AG09309 (cell line): ENCODE measurements around the gene ETV6.

Experiments
- DNase-seq: peaks from one replicate; pipeline ENCODE4 v3.0.0-alpha.2; 2010; ENCODE audit warnings: low read depth
- H3K4me3 ChIP-seq: 2 replicates; pipeline ENCODE4 v1.5.1; 2011; ENCODE audit warnings: mild to moderate bottlenecking, low read depth, low read length, moderate library complexity; ENCODE audit not compliant: control insufficient read depth
- CTCF ChIP-seq: IDR thresholded peaks from 2 replicates; pipeline ENCODE4 v1.5.1; 2011; ENCODE audit warnings: mild to moderate bottlenecking, low read depth, low read length, inconsistent platforms; ENCODE audit not compliant: insufficient read depth, control insufficient read depth; ENCODE audit errors: missing control alignments

Gene ETV6

DNA sequence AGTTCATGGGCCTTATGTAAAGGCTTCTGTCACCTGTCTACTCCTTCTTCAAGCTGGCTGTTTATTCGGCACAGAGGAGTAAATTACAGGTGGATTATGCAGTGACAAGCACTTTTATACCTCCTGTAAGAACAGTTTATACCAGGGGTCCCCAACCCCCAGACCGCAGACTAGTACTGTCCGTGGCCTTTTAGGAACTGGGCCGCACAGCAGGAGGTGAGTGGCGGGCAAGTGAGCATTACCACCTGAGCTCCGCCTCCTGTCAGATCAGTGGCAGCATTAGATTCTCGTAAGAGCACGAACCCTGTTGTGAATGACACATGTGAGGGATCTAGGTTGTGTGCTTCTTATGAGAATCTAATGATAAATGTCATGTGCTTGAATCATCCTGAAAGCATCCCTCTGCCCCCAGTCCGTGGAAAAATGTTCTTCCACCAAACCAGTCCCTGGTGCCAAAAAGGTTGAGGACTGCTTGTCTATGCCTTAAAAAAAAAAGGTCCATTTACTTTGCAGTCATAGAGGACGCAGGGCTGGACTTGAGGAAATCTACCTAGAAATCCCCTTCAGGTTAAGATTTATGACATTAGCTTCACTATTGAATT is 78.8 kb downstream of the ETV6 start:
- H3K4me3 ChIP-seq: no peak overlapping the region
- DNase-seq: no peak
- TF ChIP-seq CTCF: no peak

DNA sequence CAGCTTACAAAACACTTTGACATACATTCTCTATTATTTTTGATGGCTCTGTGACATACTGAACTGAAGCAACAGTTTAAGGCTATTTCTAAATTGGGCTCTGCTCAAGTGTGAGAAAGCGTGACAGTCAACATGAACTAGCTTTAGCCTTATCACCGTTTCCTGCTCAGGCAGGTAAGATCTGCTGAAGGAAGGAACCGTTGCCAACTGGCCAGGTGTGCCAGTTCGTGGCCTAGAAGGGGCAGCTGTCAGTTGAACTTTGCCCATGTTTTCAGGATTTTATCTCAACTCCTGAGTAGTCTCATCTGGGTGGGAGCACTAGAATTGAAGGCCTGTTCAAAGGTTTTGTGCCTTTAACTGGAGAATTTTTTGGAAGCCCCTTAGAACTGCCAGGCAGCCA is 79.5 kb downstream of the ETV6 start:
- H3K4me3 ChIP-seq: no peak overlapping the region
- DNase-seq: no peak

GRCh38 chr12:11729439-11730150 is 80.1 kb downstream of the ETV6 start:
- no peak overlapping the region for H3K4me3 ChIP-seq

More for the DNA sequence above, 79.5 kb downstream of the ETV6 start:
- TF ChIP-seq CTCF: no peak

GRCh38 chr12:11730299-11731041 is 81.0 kb downstream of the ETV6 start:
- no peak for DNase-seq
- H3K4me3 ChIP-seq: no peak overlapping the region
- no peak for TF ChIP-seq CTCF

More at GRCh38 chr12:11729439-11730150, 80.1 kb downstream of the ETV6 start:
- DNase-seq: no peak
- no peak for TF ChIP-seq CTCF

- no peak for DNase-seq
- TF ChIP-seq CTCF: no peak
- H3K4me3 ChIP-seq: no peak overlapping the region
Observed at GRCh38 chr12:11731042-11731357, 81.5 kb downstream of the ETV6 start.

DNA sequence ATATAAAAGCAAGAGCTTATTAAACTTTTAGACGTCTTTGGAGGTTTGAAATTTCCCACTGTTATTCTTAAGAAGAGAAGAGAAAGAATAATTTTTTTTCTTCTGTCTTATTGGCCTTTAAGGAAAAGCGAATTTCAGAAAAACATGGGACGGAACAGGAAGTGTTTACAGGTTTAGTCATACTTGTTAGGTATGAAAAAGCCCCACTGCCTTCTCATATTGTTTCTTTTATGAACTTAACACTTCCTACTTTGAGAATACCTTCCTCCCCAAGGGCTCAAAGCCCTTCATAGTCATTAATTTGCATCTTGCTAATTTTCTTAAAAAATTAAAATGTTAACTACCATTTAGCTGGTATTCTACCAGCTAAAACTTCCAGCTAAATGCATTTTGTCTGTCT is 82.0 kb downstream of the ETV6 start:
- H3K4me3 ChIP-seq: no peak overlapping the region
- no peak for TF ChIP-seq CTCF
- no peak for DNase-seq
